IMR-90 (cell line): ENCODE measurements around the gene NCF2. TPM values are rescaled to one million over a fixed set of nuclear protein-coding genes. Genes with fewer than 3 reads are reported as not detected.

ENCODE experiments used
- ATAC-seq: fragments of 200-7000 bp; cut with Tn5 transposase; 2 replicates; pipeline ENCODE4 v1.9.1; 2020; ENCODE audit warnings: low read depth, mild to moderate bottlenecking, moderate library complexity
- BruUV-seq: library from RNA; stranded (reverse); fragments of 400-500 nt; replicated peaks from 2 replicates; lab custom pipeline; 2021; lab: Mats Ljungman, UMichigan
- CTCF ChIA-PET: fragments of 300-600 bp; formaldehyde crosslinking; extraction: SDS; loops from one replicate; lab custom pipeline; 2021; ENCODE audit warnings: antibody characterized with exemption; lab: Yijun Ruan, JAX
- POLR2A ChIA-PET: fragments of 300-600 bp; sonication (Branson Sonifier 250); formaldehyde crosslinking; loops from one replicate; lab custom pipeline; 2022; ENCODE audit warnings: antibody characterized with exemption; ENCODE audit not compliant: unreplicated experiment; lab: Charles Lee
- DNase-seq: peaks from one replicate; pipeline ENCODE4 v3.0.0; 2013
- H2AFZ ChIP-seq: replicated peaks from 2 replicates; pipeline ENCODE3; 2013; ENCODE audit warnings: low read length, mild to moderate bottlenecking; ENCODE audit not compliant: poor library complexity
- H2AK5ac ChIP-seq: 2 replicates; pipeline ENCODE4 v1.6.1; 2013; ENCODE audit warnings: low read depth, low read length, inconsistent platforms
- H2AK9ac ChIP-seq: replicated peaks from 2 replicates; pipeline ENCODE3; 2013; ENCODE audit warnings: mild to moderate bottlenecking, low read depth, low read length, moderate library complexity; ENCODE audit not compliant: poor library complexity
- H2BK120ac ChIP-seq: 2 replicates; pipeline ENCODE4 v1.6.1; 2013; ENCODE audit warnings: low read depth, low read length, inconsistent platforms
- H2BK15ac ChIP-seq: 3 replicates; pipeline ENCODE4 v1.6.1; 2013; ENCODE audit warnings: low read depth, low read length, inconsistent platforms
- H2BK20ac ChIP-seq: 2 replicates; pipeline ENCODE4 v1.6.1; 2013; ENCODE audit warnings: low read depth, mild to moderate bottlenecking, inconsistent platforms, low read length, moderate library complexity
- H2BK5ac ChIP-seq: 2 replicates; pipeline ENCODE4 v1.6.1; 2013; ENCODE audit warnings: mild to moderate bottlenecking, low read depth, low read length, inconsistent platforms; ENCODE audit not compliant: poor library complexity, severe bottlenecking
- H3K14ac ChIP-seq: replicated peaks from 2 replicates; pipeline ENCODE4 v1.6.1; 2013; ENCODE audit warnings: low read depth, low read length, inconsistent platforms
- H3K18ac ChIP-seq: 2 replicates; pipeline ENCODE4 v1.6.1; 2013; ENCODE audit warnings: low read depth, low read length, control low read depth
- H3K23ac ChIP-seq: 2 replicates; pipeline ENCODE4 v1.6.1; 2013; ENCODE audit warnings: low read depth, low read length, inconsistent platforms
- H3K27ac ChIP-seq: 2 replicates; pipeline ENCODE4 v1.5.1; 2013; ENCODE audit warnings: mild to moderate bottlenecking, control low read depth, low read length; ENCODE audit not compliant: insufficient read depth
- H3K27me3 ChIP-seq: 2 replicates; pipeline ENCODE4 v1.6.1; 2013; ENCODE audit warnings: low read length; ENCODE audit not compliant: control insufficient read depth, insufficient read depth
- H3K36me3 ChIP-seq: 2 replicates; pipeline ENCODE4 v1.6.1; 2013; ENCODE audit warnings: low read length, mixed read lengths; ENCODE audit not compliant: control insufficient read depth, insufficient read depth
- H3K4ac ChIP-seq: 2 replicates; pipeline ENCODE4 v1.6.1; 2013; ENCODE audit warnings: low read depth, low read length, inconsistent platforms
- H3K4me1 ChIP-seq: 2 replicates; pipeline ENCODE4 v1.6.1; 2013; ENCODE audit warnings: low read length, mixed read lengths; ENCODE audit not compliant: control insufficient read depth, insufficient read depth
- H3K4me2 ChIP-seq: 2 replicates; pipeline ENCODE4 v1.6.1; 2013; ENCODE audit warnings: low read depth, mild to moderate bottlenecking, control low read depth, low read length, moderate library complexity
- H3K4me3 ChIP-seq: 2 replicates; pipeline ENCODE4 v1.5.1; 2013; ENCODE audit warnings: low read depth, mild to moderate bottlenecking, control low read depth, low read length, moderate library complexity; ENCODE audit not compliant: insufficient read depth
- H3K56ac ChIP-seq: 2 replicates; pipeline ENCODE4 v1.6.1; 2013; ENCODE audit warnings: low read length, inconsistent platforms; ENCODE audit not compliant: insufficient read depth; ENCODE audit errors: extremely low read depth
- H3K79me1 ChIP-seq, 2 experiments: 2 replicates each; pipeline ENCODE4 v1.6.1; 2013; ENCODE audit warnings: low read length in 2 of 2, inconsistent platforms in 1 of 2, low read depth in 1 of 2
- H3K9ac ChIP-seq: 2 replicates; pipeline ENCODE4 v1.6.1; 2013; ENCODE audit warnings: low read depth, low read length, control low read depth
- H3K9me1 ChIP-seq: 2 replicates; pipeline ENCODE4 v1.6.1; 2013; ENCODE audit warnings: low read length, inconsistent platforms; ENCODE audit not compliant: insufficient read depth
- H3K9me3 ChIP-seq: 2 replicates; pipeline ENCODE4 v1.6.1; 2013; ENCODE audit warnings: low read length; ENCODE audit not compliant: control insufficient read depth, insufficient read depth
- H4K20me1 ChIP-seq: 2 replicates; pipeline ENCODE4 v1.6.1; 2013; ENCODE audit warnings: low read length, inconsistent platforms; ENCODE audit not compliant: insufficient read depth
- H4K5ac ChIP-seq: 2 replicates; pipeline ENCODE4 v1.6.1; 2013; ENCODE audit warnings: mild to moderate bottlenecking, low read depth, low read length, control low read depth
- H4K8ac ChIP-seq, 2 experiments: 2 replicates each; pipeline ENCODE4 v1.6.1; 2013; ENCODE audit warnings: low read depth in 2 of 2, low read length in 2 of 2, control low read depth in 1 of 2, inconsistent platforms in 1 of 2
- H4K91ac ChIP-seq: 2 replicates; pipeline ENCODE4 v1.6.1; 2013; ENCODE audit warnings: low read depth, low read length, inconsistent platforms; ENCODE audit not compliant: insufficient read depth
- BHLHE40 ChIP-seq: fragments of 150-350 bp; IDR thresholded peaks from 2 replicates; pipeline ENCODE4 v1.6.1; 2016; ENCODE audit warnings: mild to moderate bottlenecking, low read depth, low read length
- CEBPB ChIP-seq: IDR thresholded peaks from 2 replicates; pipeline ENCODE4 v1.6.1; 2012; ENCODE audit warnings: low read depth, low read length, improper control_type of control experiment
- CHD1 ChIP-seq: IDR thresholded peaks from 2 replicates; pipeline ENCODE4 v1.6.1; 2012; ENCODE audit warnings: low read depth, low read length, improper control_type of control experiment
- FOS ChIP-seq: fragments of 150-350 bp; IDR thresholded peaks from 2 replicates; pipeline ENCODE4 v1.6.1; 2016; ENCODE audit warnings: low read depth, low read length
- MAFK ChIP-seq: IDR thresholded peaks from 2 replicates; pipeline ENCODE4 v1.6.1; 2012; ENCODE audit warnings: low read depth, low read length, improper control_type of control experiment
- MAZ ChIP-seq: IDR thresholded peaks from 2 replicates; pipeline ENCODE4 v1.6.1; 2012; ENCODE audit warnings: low read depth, mild to moderate bottlenecking, low read length, improper control_type of control experiment, moderate library complexity, borderline replicate concordance
- MXI1 ChIP-seq: IDR thresholded peaks from 2 replicates; pipeline ENCODE4 v1.6.1; 2012; ENCODE audit warnings: low read depth, mild to moderate bottlenecking, low read length, moderate library complexity, borderline replicate concordance
- NFE2L2 ChIP-seq: fragments of 150-350 bp; IDR thresholded peaks from 2 replicates; pipeline ENCODE4 v1.6.1; 2016; ENCODE audit warnings: low read depth, mild to moderate bottlenecking, low read length
- POLR2A ChIP-seq: IDR thresholded peaks from 2 replicates; pipeline ENCODE4 v1.6.1; 2012; ENCODE audit warnings: mild to moderate bottlenecking, low read depth, low read length
- RAD21 ChIP-seq: IDR thresholded peaks from 2 replicates; pipeline ENCODE4 v1.6.1; 2012; ENCODE audit warnings: low read length, improper control_type of control experiment
- RCOR1 ChIP-seq: IDR thresholded peaks from 2 replicates; pipeline ENCODE4 v1.6.1; 2012; ENCODE audit warnings: mild to moderate bottlenecking, low read length, improper control_type of control experiment; ENCODE audit not compliant: insufficient replicate concordance
- RFX5 ChIP-seq: IDR thresholded peaks from 2 replicates; pipeline ENCODE4 v1.8.0; 2012; ENCODE audit warnings: low read depth, mild to moderate bottlenecking, low read length, moderate library complexity
- SMC3 ChIP-seq: fragments of 150-350 bp; IDR thresholded peaks from 2 replicates; pipeline ENCODE4 v1.6.1; 2016; ENCODE audit warnings: low read depth, mild to moderate bottlenecking, antibody characterized with exemption, low read length, moderate library complexity
- WGBS, 2 experiments: methylation state at CpG; one replicate each; pipeline versions ENCODE4 v1.1.5 to v1.1.7; 2013; ENCODE audit warnings: missing lambda C conversion rate in 2 of 2; ENCODE audit not compliant: insufficient read length in 1 of 2; ENCODE audit errors: extremely low coverage in 2 of 2; 5-methylcytosine and 5-hydroxymethylcytosine counted together
- dilution Hi-C: fragments of 300-500 bp; cut with HindIII; formaldehyde crosslinking; loops from one replicate; pipeline ENCODE4 v1.14.3; 2018; ENCODE audit warnings: low sequenced_read_pairs; ENCODE audit not compliant: unreplicated experiment
- in situ Hi-C: fragments of 300-500 bp; cut with MboI; formaldehyde crosslinking; loops from 3 replicates; pipeline ENCODE4 v1.14.3; 2019; ENCODE audit warnings: low sequenced_read_pairs, inconsistent platforms, mixed read lengths
- intact Hi-C: fragments of 100-400 bp; cut with micrococcal nuclease; formaldehyde crosslinking; loops from 2 replicates; pipeline ENCODE4 v1.10.0; 2022
- polyA plus RNA-seq, 3 experiments: library from polyadenylated mRNA; depleted of rRNA; stranded (reverse); fragments of >200 nt; gene quantifications; 2 replicates each; pipeline ENCODE4 v1.2.3, GENCODE V29; 2012; ENCODE audit warnings: low replicate concordance in 1 of 3
- total RNA-seq: library from RNA; depleted of rRNA; stranded (reverse); fragments of >200 nt; gene quantifications from 2 replicates; pipeline ENCODE4 v1.2.3, GENCODE V29; 2012
- TF ChIP-seq, protein P1 (sequence below): fragments of 150-350 bp; IDR thresholded peaks from 2 replicates; pipeline ENCODE4 v1.6.1; 2016; ENCODE audit warnings: low read depth, mild to moderate bottlenecking, low read length, moderate library complexity, borderline replicate concordance
- TF ChIP-seq, protein P2 (sequence below): fragments of 150-350 bp; IDR thresholded peaks from 2 replicates; pipeline ENCODE4 v1.6.1; 2017; ENCODE audit warnings: mild to moderate bottlenecking, antibody characterized with exemption, low read length, low read depth
- TF ChIP-seq, protein P3 (sequence below): conservative IDR thresholded peaks from 2 replicates; pipeline ENCODE4 v1.5.1; 2012; ENCODE audit warnings: mild to moderate bottlenecking, low read depth, low read length, improper control_type of control experiment

NCF2 gene
- total and polyA plus RNA-seq, 2 of the 4 experiments (the other 2 are of a cell fraction): 3.2 to 4.2 TPM

DNA sequence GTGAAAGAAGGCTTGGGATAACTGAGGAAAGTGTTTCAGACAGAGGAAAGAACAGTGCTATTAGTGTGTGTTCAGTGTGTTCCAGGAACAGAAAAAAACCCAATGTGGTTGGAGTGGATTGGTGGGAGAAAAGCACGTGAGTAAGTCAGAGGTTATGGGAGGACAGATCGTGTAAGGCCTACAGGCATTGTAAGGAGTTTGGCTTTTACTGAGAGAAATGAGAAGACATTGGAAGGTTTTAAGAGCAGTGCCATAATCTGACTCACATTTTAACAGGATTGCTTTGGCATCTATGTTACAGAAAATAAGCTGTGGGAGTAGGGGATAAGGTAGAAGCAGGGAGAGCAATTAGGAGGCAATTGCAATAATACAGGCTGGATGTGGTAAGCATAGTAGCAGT, 40.5 kb upstream of the NCF2 start:
- Histone ChIP-seq H2AK9ac (no peak overlapping the region), H2BK20ac (no peak overlapping the region), H3K23ac (peak overlapping the region; percentile 19; the same call in 1 of the 2 replicates), H2AK5ac (0 out of 2 replicates have a peak overlapping the region, but pooled peaks have one; percentile 7), H3K9me3 (no peaks in the 10 kb centered on the region), H3K9me1 (peaks cover 7% of the 10 kb centered on the region; the same call in 1 of the 2 replicates), H4K20me1 (peaks cover 29% of the 10 kb centered on the region), H4K8ac (peak overlapping the region in 1 of 2 experiments; percentile 7; a peak in 1 of 4 replicates), H2BK5ac (peak overlapping the region; percentile 52), H2BK120ac (no peak overlapping the region), H2BK15ac (no peak overlapping the region), H3K36me3 (peaks cover 21% of the 10 kb centered on the region), H3K56ac (no peak overlapping the region), H3K79me1 (peaks cover 17 to 33% of the 10 kb centered on the region in 2 experiments), H3K27me3 (no peaks in the 10 kb centered on the region), H3K4me2 (peak overlapping the region; percentile 45; the same call in 1 of the 2 replicates), H3K14ac (peak overlapping the region; percentile 59), H3K4me1 (peaks cover 8% of the 10 kb centered on the region), H3K4me3 (no peak overlapping the region; the same call in 1 of the 2 replicates), H4K91ac (no peak overlapping the region), H4K5ac (no peak overlapping the region), H3K4ac (peak overlapping the region; percentile 52; the same call in 1 of the 2 replicates), H2AFZ (no peak overlapping the region), H3K9ac (no peak overlapping the region), H3K27ac (peak overlapping the region; percentile 5; the same call in 1 of the 2 replicates), H3K18ac (peak overlapping the region; percentile 12; the same call in 1 of the 2 replicates)
- ATAC-seq (no peak), DNase-seq (peak; percentile 36)
- 76% methylated on average over 2 of the region's 2 CpGs; no CpG with 5 or more reads in 1 of the 2 experiments for WGBS, 2 experiments
- dilution Hi-C loops: no loop called here
- intact Hi-C loops: loop anchor here (5.0 to 10.0 kb wide), 3 partner anchors 424 to 754 kb away; partner anchors contain the start of genes C1orf21 and TSEN15
- ChIA-PET CTCF (no interaction called here), POLR2A (no interaction called here)
- TF ChIP-seq MXI1: no peak
- no peak for TF ChIP-seq RCOR1
- no peak for TF ChIP-seq CEBPB
- TF ChIP-seq, protein P1, sequence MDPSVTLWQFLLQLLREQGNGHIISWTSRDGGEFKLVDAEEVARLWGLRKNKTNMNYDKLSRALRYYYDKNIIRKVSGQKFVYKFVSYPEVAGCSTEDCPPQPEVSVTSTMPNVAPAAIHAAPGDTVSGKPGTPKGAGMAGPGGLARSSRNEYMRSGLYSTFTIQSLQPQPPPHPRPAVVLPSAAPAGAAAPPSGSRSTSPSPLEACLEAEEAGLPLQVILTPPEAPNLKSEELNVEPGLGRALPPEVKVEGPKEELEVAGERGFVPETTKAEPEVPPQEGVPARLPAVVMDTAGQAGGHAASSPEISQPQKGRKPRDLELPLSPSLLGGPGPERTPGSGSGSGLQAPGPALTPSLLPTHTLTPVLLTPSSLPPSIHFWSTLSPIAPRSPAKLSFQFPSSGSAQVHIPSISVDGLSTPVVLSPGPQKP: no peak
- no peak for TF ChIP-seq NFE2L2
- TF ChIP-seq BHLHE40: no peak
- no peak for TF ChIP-seq SMC3
- no peak for TF ChIP-seq RFX5
- TF ChIP-seq, protein P2, sequence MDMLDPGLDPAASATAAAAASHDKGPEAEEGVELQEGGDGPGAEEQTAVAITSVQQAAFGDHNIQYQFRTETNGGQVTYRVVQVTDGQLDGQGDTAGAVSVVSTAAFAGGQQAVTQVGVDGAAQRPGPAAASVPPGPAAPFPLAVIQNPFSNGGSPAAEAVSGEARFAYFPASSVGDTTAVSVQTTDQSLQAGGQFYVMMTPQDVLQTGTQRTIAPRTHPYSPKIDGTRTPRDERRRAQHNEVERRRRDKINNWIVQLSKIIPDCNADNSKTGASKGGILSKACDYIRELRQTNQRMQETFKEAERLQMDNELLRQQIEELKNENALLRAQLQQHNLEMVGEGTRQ: no peak
- no peak for TF ChIP-seq CHD1
- TF ChIP-seq RAD21: no peak
- TF ChIP-seq, protein P3, sequence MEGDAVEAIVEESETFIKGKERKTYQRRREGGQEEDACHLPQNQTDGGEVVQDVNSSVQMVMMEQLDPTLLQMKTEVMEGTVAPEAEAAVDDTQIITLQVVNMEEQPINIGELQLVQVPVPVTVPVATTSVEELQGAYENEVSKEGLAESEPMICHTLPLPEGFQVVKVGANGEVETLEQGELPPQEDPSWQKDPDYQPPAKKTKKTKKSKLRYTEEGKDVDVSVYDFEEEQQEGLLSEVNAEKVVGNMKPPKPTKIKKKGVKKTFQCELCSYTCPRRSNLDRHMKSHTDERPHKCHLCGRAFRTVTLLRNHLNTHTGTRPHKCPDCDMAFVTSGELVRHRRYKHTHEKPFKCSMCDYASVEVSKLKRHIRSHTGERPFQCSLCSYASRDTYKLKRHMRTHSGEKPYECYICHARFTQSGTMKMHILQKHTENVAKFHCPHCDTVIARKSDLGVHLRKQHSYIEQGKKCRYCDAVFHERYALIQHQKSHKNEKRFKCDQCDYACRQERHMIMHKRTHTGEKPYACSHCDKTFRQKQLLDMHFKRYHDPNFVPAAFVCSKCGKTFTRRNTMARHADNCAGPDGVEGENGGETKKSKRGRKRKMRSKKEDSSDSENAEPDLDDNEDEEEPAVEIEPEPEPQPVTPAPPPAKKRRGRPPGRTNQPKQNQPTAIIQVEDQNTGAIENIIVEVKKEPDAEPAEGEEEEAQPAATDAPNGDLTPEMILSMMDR: no peak
- TF ChIP-seq FOS: no peak
- no peak for TF ChIP-seq MAFK
- no peak for TF ChIP-seq MAZ
- TF ChIP-seq POLR2A: no peak
- in situ Hi-C loops: no loop called here
- BruUV-seq: no TSS peak
